Measurements from ENCODE around the gene TJAP1.
A peak's percentile ranks its signal among the peaks of the same experiment; 100 is the strongest.

TJAP1 gene

GRCh38 chr6:43477235-43478007 lies at the start of gene TJAP1:
Gene TJAP1, plus strand, starts transcription at chr6:43477570. Its CDS starts 21,432 bp downstream, at chr6:43499002.
- DNase-seq (ENCODE audit: low spot score) = peak; percentile 84

DNA sequence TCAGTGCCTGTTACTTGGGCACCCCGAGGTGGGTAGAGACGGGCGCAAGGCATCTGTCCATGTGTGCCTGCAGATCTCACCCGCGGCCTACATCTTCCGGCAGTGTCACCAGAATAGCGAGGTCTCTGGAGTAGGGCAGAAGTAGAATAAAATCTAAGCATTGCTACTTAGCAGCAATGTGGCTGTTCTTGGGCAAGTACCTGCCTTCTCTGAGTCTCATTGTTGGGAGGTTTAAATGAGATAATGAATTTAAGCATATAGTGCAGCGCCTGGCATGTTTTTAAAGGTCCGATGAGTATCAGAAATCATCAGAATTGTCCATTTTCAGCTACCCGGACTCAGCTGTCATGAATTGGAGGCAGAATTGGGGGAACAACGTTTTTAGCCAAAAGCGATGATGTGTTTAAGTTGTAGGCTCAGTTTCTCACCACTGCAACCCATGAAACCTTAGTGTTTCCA lies 49.2 kb upstream of the TJAP1 start:
- DNase-seq (ENCODE audit: low spot score) = no peak

DNA sequence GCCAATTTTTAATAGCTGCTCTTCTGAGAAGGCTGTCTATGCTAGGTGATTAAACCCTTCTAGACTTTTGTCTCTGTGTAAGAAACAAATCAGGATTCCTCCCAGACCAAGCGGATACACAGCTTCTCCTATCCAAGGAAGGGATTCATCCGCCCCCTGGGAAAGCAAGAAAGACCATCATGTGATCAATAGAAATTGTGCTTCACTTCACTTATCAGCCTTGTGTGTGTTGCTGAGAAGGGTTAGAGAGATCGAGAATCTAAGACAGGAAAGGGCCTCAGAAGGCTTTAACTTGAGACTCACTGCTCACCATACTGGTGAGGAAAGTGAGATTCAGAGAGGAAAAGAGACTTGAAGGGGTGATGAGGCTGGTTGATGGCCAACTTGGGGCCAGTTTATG lies 48.5 kb upstream of the TJAP1 start:
- no peak for DNase-seq (ENCODE audit: low spot score)

- no peak for DNase-seq (ENCODE audit: low spot score)
Observed at GRCh38 chr6:43432009-43432945, 45.1 kb upstream of the TJAP1 start.

GRCh38 chr6:43433148-43433547 lies 44.2 kb upstream of the TJAP1 start:
- no peak for DNase-seq (ENCODE audit: low spot score)

DNA sequence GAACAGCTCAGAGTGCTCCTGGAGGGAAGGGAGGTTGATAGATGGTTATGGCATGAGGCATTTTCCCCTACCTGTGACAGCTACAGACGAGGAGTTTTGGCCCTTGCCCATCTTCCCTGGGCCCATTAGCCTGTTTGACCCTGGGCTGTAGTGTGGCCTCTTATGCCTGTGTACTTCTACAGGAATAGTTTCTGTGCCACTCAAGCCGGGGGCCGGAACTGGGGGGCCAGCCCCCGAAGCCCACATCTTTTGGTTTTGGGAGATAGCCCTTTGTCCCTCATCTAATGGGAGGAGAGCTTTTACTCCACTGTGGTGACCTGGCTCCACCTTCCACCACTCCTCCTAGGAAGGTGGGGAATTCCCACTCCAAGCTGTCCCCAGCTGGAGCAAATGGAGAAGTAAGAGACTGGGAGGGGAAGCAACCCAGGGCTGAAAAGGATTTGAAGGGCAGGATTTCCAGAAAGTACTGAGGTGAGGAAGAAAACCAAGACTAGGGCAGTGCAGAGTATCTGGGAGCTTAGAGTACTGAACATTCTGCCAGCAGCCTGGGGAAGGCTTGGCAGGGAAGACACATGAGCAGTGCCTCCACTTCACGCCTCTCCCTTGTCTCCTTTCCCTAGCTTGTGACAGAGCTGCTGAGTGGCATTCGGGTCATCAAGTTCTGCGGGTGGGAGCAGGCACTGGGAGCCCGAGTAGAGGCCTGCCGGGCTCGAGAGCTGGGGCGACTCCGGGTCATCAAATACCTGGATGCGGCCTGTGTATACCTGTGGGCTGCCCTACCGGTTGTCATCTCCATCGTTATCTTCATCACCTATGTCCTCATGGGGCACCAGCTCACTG lies 43.1 kb upstream of the TJAP1 start:
- DNase-seq (ENCODE audit: low spot score) = no peak

GRCh38 chr6:43434943-43435342 lies 42.4 kb upstream of the TJAP1 start:
- no peak for DNase-seq (ENCODE audit: low spot score)

DNA sequence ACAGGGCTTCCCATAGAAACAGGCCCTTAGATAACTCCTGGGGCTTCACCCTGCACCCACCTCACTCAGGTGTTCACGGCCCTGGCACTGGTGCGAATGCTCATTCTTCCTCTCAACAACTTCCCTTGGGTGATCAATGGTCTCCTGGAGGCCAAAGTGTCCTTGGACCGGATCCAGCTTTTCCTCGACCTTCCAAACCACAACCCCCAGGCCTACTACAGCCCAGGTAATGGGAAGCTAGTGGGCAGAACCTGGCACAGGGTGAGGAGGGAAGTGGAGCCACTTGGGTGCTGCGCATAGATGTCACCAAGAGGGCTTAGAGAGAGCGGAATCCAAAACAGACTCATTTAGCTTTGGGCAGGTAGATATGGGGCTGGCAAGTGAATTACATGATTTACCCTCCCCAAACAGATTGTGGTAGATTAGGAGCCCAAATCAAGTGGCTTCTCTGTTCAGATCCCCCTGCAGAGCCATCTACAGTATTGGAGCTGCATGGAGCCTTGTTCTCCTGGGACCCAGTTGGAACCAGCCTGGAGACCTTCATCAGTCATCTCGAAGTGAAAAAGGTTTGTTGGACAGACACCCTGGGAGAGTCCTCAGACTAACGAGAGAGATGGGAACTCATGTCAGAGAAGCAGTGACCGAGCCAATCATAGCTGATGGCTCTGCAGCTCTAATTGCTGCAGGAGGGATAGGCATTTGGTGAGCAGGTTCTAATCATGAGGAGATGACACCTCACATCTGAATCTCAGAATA lies 41.5 kb upstream of the TJAP1 start:
- DNase-seq (ENCODE audit: low spot score) = no peak

GRCh38 chr6:43436577-43437282 lies 40.6 kb upstream of the TJAP1 start:
- DNase-seq (ENCODE audit: low spot score) = no peak

- DNase-seq (ENCODE audit: low spot score) = no peak
Observed at GRCh38 chr6:43437700-43438099, 39.7 kb upstream of the TJAP1 start.

- DNase-seq (ENCODE audit: low spot score) = no peak
Observed at GRCh38 chr6:43442935-43443334, 34.4 kb upstream of the TJAP1 start.

DNA sequence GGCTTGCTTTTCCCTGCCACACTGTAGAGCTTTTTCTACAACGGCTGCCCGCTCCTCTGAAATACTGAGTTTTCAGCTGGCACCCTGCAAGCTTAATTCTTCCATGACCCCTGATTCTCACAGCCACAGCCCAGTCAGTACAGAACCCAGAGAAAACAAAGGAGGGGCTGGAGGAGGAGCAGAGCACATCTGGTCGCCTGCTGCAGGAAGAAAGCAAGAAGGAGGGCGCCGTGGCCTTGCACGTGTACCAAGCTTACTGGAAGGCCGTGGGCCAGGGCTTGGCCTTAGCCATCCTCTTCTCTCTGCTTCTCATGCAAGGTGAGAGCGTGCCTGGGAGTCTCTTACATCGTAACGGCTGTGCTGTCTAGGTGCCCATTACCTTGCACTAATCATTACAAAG lies 33.3 kb upstream of the TJAP1 start:
- no peak for DNase-seq (ENCODE audit: low spot score)

DNA sequence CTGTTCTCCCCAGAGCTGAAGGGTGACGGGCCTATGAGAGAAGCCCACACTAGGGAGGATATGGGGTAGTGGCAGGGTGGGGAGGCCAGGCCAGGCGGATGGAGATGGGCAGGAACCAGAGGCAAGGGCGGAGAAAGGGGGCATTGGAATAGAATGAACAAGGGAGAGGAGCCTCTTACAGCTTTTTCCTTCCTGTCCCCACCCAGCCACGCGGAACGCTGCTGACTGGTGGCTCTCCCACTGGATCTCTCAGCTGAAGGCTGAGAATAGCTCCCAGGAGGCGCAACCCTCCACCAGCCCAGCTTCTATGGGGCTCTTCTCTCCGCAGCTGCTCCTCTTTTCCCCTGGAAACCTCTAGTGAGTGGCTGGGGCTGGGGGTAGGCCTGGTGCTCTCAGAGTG lies 32.8 kb upstream of the TJAP1 start:
- DNase-seq (ENCODE audit: low spot score) = no peak

DNA sequence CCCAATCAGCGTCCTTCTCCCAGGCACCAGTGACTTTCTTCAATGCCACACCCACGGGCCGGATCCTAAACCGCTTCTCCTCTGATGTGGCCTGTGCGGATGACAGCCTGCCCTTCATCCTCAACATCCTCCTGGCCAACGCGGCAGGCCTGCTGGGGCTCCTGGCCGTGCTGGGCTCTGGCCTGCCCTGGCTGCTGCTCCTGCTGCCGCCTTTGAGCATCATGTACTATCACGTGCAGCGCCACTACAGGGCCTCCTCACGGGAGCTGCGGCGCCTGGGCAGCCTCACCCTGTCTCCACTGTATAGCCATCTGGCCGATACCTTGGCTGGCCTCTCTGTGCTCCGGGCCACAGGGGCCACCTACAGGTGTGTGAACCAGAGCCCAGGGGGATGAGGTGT lies 31.8 kb upstream of the TJAP1 start:
- DNase-seq (ENCODE audit: low spot score) = no peak

- no peak for DNase-seq (ENCODE audit: low spot score)
Observed at GRCh38 chr6:43447604-43448003, 29.8 kb upstream of the TJAP1 start.

GRCh38 chr6:43448916-43449315 lies 28.5 kb upstream of the TJAP1 start:
- no peak for DNase-seq (ENCODE audit: low spot score)

DNA sequence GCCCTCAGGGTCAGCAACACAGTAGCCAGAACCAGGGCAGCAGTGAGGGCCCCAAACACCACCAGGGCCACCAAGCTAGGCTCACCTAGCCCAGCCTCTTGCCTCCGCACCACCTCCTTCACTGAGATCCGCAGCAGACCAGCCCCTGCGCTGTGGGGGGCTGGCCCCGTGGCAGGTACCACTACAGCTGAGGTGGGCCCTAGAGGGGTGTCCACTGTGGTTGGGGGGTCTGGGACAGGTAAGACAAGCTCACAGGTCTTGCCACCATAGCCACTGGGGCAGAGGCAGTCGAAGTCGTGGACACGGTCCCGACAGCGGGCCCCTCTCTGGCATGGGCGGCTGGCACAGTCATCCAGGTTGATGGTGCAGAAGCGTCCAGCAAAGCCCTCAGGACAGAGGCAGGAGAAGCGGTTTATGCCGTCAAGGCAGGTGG lies 26.7 kb upstream of the TJAP1 start:
- DNase-seq (ENCODE audit: low spot score) = no peak

DNA sequence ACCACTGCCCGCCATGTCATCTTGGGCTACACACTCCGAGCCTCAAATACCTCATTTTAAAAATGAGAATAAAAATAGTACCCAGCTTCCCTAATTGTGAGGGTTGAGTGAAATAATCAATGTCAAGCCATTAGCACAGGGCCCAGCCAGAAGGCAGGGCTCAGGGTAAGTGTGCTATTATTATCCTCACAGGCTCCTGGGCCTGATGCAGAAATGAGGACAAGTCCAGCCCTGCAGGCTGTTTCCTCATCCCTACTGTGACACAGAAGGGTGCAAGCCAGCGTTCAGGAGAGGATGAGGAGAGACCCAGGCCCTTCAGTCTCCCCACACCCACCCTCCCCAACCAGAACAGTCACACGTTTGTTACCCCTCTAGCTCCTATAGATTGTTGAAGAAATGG lies 26.0 kb upstream of the TJAP1 start:
- DNase-seq (ENCODE audit: low spot score) = no peak

DNA sequence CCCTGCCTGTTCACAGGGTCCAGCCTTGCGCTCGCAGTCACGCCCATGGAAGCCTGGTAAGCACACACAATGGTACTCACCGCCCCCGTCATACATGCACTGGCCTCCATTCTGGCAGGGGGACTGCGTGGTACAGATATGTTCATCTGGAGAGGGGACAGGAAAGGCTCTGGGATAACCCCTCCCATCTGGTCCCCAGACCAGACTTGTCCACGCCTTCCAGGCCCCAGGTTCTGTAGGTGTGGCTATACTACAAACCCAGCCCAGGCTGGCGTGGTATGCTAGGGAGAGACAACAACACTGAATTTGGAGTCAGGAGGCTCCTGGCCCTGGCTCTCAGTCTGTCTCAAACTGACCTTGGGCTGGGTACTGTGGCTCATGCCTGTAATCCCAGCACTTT lies 25.4 kb upstream of the TJAP1 start:
- no peak for DNase-seq (ENCODE audit: low spot score)

DNA sequence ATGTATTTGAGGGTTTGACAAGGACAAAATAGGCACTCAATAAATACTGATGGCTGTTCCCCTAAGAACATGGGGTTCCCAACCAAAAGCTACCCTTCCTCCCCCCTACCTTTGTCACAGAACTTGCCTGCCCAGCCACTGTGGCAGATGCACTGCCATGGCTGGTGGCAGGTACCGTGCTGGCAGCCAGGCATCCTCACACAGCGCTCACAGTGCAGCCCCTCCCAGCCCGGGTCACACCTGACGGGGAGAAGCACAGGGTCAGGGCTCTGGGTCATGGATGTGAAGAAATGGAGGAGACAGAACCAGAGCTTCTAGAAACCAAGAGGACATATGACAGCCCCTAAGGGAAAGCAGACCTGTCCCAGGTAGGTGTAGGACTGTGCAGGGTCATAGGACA lies 24.5 kb upstream of the TJAP1 start:
- DNase-seq (ENCODE audit: low spot score) = no peak

GRCh38 chr6:43453831-43454230 lies 23.5 kb upstream of the TJAP1 start:
- DNase-seq (ENCODE audit: low spot score) = no peak

Measured in hematopoietic multipotent progenitor cell treated with erythropoietin and hydrocortisone succinate and interleukin-3 and kit ligand, for 17 days (in vitro differentiated cells).